ENCODE results near the gene MET. TPM values are rescaled to one million over a fixed set of nuclear protein-coding genes. Genes with fewer than 3 reads are reported as not detected.

MET gene
- total RNA-seq, 1 experiment from 2014 or later: 200 TPM

DNA sequence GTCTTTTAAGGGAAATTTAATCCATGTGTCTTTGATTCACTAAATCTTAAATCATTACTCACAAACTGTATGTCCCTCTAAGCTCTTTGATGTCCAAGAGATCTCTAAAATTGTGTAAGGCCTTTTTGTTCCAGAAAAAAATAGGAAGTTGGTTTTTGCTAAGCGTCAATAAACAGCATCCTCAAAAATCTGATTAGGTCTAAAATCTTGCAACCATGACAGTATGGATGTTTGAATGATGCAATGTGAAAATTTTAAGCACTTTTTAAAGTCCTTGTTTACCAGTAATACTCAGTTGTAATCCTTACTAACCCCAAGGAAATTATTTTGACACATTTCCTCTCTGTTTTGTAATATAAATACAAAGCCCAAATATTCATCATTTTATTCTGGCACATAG is 6.8 kb downstream of the MET start:
- ChIA-PET CTCF (no interaction called here), RAD21 (ENCODE audit: low non-redundant PET in 1 of 2, low total read pairs in 2 of 2, uncharacterized antibody in 2 of 2, unreplicated experiment in 2 of 2) (no interaction called here), POLR2A (interaction anchor here (1.4 kb wide), 1 partner anchor 9 kb away, joined by 4 read pairs; no protein-coding TSS in a partner anchor)
- TF ChIP-seq SRF (IDR thresholded peaks at IDR 0.05; ENCODE audit: low read depth): no peak
- TF ChIP-seq JUND (IDR thresholded peaks at IDR 0.05): no peak
- TF ChIP-seq ELF1 (IDR thresholded peaks at IDR 0.05; ENCODE audit: borderline replicate concordance, low read depth): no peak
- no peak for TF ChIP-seq FOSL1 (IDR thresholded peaks at IDR 0.05; ENCODE audit: low read depth)
- TF ChIP-seq SP1 (IDR thresholded peaks at IDR 0.05; ENCODE audit: low read depth): no peak
- no peak for TF ChIP-seq RAD21 (IDR thresholded peaks at IDR 0.05; ENCODE audit: low read depth)
- no peak for TF ChIP-seq ZNF274 (IDR thresholded peaks at IDR 0.05; ENCODE audit: low read depth, low read length)
- TF ChIP-seq CBX3 (IDR thresholded peaks at IDR 0.05; ENCODE audit: low read depth): no peak
- no peak for TF ChIP-seq EZH2 (IDR thresholded peaks at IDR 0.05)
- no peak for TF ChIP-seq YY1 (IDR thresholded peaks at IDR 0.05; ENCODE audit: extremely low read depth, insufficient replicate concordance, low read depth, low read length)
- TF ChIP-seq POLR2AphosphoS5 (IDR thresholded peaks at IDR 0.05; ENCODE audit: low read depth, low read length): no peak
- no peak for TF ChIP-seq CEBPB (IDR thresholded peaks at IDR 0.05; ENCODE audit: low read depth)
- no peak for TF ChIP-seq TCF7L2 (IDR thresholded peaks at IDR 0.05; ENCODE audit: borderline replicate concordance, extremely low read depth, insufficient read depth, insufficient read length)
- TF ChIP-seq, protein P1, sequence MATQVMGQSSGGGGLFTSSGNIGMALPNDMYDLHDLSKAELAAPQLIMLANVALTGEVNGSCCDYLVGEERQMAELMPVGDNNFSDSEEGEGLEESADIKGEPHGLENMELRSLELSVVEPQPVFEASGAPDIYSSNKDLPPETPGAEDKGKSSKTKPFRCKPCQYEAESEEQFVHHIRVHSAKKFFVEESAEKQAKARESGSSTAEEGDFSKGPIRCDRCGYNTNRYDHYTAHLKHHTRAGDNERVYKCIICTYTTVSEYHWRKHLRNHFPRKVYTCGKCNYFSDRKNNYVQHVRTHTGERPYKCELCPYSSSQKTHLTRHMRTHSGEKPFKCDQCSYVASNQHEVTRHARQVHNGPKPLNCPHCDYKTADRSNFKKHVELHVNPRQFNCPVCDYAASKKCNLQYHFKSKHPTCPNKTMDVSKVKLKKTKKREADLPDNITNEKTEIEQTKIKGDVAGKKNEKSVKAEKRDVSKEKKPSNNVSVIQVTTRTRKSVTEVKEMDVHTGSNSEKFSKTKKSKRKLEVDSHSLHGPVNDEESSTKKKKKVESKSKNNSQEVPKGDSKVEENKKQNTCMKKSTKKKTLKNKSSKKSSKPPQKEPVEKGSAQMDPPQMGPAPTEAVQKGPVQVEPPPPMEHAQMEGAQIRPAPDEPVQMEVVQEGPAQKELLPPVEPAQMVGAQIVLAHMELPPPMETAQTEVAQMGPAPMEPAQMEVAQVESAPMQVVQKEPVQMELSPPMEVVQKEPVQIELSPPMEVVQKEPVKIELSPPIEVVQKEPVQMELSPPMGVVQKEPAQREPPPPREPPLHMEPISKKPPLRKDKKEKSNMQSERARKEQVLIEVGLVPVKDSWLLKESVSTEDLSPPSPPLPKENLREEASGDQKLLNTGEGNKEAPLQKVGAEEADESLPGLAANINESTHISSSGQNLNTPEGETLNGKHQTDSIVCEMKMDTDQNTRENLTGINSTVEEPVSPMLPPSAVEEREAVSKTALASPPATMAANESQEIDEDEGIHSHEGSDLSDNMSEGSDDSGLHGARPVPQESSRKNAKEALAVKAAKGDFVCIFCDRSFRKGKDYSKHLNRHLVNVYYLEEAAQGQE (IDR thresholded peaks at IDR 0.05; ENCODE audit: low read depth): no peak
- TF ChIP-seq, protein P2, sequence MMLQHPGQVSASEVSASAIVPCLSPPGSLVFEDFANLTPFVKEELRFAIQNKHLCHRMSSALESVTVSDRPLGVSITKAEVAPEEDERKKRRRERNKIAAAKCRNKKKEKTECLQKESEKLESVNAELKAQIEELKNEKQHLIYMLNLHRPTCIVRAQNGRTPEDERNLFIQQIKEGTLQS (IDR thresholded peaks at IDR 0.05): no peak
- no peak for TF ChIP-seq EZH2phosphoT487 (IDR thresholded peaks at IDR 0.05; ENCODE audit: borderline replicate concordance)
- TF ChIP-seq, protein P3, sequence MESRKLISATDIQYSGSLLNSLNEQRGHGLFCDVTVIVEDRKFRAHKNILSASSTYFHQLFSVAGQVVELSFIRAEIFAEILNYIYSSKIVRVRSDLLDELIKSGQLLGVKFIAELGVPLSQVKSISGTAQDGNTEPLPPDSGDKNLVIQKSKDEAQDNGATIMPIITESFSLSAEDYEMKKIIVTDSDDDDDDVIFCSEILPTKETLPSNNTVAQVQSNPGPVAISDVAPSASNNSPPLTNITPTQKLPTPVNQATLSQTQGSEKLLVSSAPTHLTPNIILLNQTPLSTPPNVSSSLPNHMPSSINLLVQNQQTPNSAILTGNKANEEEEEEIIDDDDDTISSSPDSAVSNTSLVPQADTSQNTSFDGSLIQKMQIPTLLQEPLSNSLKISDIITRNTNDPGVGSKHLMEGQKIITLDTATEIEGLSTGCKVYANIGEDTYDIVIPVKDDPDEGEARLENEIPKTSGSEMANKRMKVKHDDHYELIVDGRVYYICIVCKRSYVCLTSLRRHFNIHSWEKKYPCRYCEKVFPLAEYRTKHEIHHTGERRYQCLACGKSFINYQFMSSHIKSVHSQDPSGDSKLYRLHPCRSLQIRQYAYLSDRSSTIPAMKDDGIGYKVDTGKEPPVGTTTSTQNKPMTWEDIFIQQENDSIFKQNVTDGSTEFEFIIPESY (IDR thresholded peaks at IDR 0.05; ENCODE audit: extremely low read depth, insufficient replicate concordance, low read length): no peak
- H3K4me2 ChIP-seq (ENCODE audit: low read length): peak overlapping the region; percentile 33
- H3K4me1 ChIP-seq (ENCODE audit: control insufficient read depth in 1 of 2, insufficient read depth in 2 of 2, low read length in 2 of 2): peaks cover 94 to 100% of the 10 kb centered on the region in 2 experiments
- H3K79me2 ChIP-seq (ENCODE audit: insufficient read depth, low read length): peaks cover 100% of the 10 kb centered on the region
- DNase-seq (ENCODE audit: low read depth, low spot score) (no peak), ATAC-seq (no peak)
- H3K9ac ChIP-seq (ENCODE audit: low read length): peak overlapping the region; percentile 20
- peak overlapping the region; percentile 42; the same call in 1 of the 2 replicates for H3K27ac ChIP-seq (ENCODE audit: low read depth, low read length)
- H4K20me1 ChIP-seq (ENCODE audit: insufficient read depth): peaks cover 3% of the 10 kb centered on the region; the same call in 1 of the 2 replicates
- no peaks in the 10 kb centered on the region for H3K27me3 ChIP-seq (ENCODE audit: insufficient read depth, low read length)
- intact Hi-C loops (cut with micrococcal nuclease): loop anchor here (10.0 kb wide), 2 partner anchors 96 to 504 kb away; no protein-coding TSS in a partner anchor
- H3K9me3 ChIP-seq (ENCODE audit: control insufficient read depth in 1 of 2, insufficient read depth in 1 of 2, low read depth in 1 of 2, low read length in 2 of 2): no peaks in the 10 kb centered on the region
- H2AFZ ChIP-seq (ENCODE audit: low read depth, low read length, poor library complexity, severe bottlenecking): no peak overlapping the region
- no peak overlapping the region for H3K4me3 ChIP-seq (replicated peaks in 1 of 2; ENCODE audit: low read depth in 1 of 2, low read length in 2 of 2)
- no TSS peak for BruUV-seq (replicated peaks)
- H3K9me2 ChIP-seq (ENCODE audit: insufficient read depth): no peaks in the 10 kb centered on the region
- H3K36me3 ChIP-seq (ENCODE audit: control insufficient read depth in 1 of 2, insufficient read depth in 2 of 2, low read length in 2 of 2): peaks cover 4 to 22% of the 10 kb centered on the region in 2 experiments; a peak in 2 of 4 replicates

All from HCT116 (cell line).